Measurements from ENCODE around the gene PBXIP1.

DNA sequence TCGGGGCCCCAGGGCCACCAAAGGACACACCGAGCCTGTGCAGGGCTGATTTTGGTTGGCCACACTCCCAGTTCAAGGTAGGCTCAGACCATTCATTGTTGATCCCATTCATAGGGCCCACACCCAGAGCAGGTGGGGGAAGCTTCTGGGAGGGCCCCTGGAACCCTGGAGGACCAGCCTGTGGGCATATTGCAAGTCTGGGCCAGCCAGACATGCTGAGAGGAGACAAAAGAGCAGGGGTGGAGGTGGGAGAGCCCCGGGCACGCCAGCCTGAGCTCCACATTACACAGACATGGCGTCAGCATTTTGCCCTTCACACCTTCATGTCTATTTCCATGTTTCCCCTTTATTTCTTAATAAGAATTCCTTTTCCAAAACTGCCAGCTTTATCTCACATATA, 45.0 kb downstream of the PBXIP1 start:
- TF ChIP-seq, protein P1, sequence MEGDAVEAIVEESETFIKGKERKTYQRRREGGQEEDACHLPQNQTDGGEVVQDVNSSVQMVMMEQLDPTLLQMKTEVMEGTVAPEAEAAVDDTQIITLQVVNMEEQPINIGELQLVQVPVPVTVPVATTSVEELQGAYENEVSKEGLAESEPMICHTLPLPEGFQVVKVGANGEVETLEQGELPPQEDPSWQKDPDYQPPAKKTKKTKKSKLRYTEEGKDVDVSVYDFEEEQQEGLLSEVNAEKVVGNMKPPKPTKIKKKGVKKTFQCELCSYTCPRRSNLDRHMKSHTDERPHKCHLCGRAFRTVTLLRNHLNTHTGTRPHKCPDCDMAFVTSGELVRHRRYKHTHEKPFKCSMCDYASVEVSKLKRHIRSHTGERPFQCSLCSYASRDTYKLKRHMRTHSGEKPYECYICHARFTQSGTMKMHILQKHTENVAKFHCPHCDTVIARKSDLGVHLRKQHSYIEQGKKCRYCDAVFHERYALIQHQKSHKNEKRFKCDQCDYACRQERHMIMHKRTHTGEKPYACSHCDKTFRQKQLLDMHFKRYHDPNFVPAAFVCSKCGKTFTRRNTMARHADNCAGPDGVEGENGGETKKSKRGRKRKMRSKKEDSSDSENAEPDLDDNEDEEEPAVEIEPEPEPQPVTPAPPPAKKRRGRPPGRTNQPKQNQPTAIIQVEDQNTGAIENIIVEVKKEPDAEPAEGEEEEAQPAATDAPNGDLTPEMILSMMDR (IDR thresholded peaks at IDR 0.05), result no peak
- TF ChIP-seq POLR2A (IDR thresholded peaks at IDR 0.05), result no peak
